NOMO-1 treated with DMSO at 0.1 percent for 48 hours (cell line): ENCODE data around the gene PCYOX1L.

Experiments used
- DNase-seq: peaks from one replicate; lab custom pipeline; 2025; ENCODE audit not compliant: unreplicated experiment; lab: John Stamatoyannopoulos, UW

PCYOX1L gene

GRCh38 chr5:149357370-149358293 is at the start of gene PCYOX1L:
TSS of gene PCYOX1L (plus strand) at chr5:149358046. CDS start at chr5:149358069, 23 bp downstream.
- DNase-seq, result peak; percentile 99

- DNase-seq, result peak; percentile 19
These were observed 48.5 kb upstream of the PCYOX1L start for GRCh38 chr5:149309354-149309753.

- DNase-seq, result no peak
These were observed 47.4 kb upstream of the PCYOX1L start for GRCh38 chr5:149310488-149310887.

GRCh38 chr5:149310947-149311658 is 46.7 kb upstream of the PCYOX1L start:
- no peak for DNase-seq

- no peak for DNase-seq
These were observed 44.5 kb upstream of the PCYOX1L start for GRCh38 chr5:149313151-149313841.

DNA sequence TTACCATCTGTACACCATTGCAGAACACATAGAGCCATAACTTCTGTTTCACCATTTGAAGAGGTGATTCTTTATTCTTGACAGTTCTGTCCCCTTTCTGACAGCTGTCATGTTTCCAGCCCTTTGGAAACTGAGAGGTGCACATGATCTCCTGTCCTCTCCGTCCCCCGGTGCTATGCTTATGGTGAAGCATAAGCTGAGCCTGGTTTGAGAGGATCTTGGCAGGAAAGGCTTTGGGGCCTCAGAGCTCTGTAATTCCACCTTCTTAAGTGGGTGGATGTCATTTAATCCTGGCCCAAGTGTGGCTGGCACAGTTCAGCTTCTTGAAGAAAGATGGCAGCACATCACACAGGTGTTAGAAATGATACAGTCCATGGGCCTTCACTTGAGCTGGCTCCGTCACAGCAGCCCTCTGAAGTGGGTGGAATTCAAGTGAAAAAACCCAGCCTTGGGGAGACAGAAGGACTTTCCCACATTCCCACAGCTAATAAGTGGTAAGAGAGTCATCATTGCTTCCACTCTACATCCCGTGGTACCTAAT is 43.2 kb upstream of the PCYOX1L start:
- DNase-seq, result no peak

GRCh38 chr5:149315753-149316152 is 42.1 kb upstream of the PCYOX1L start:
- DNase-seq, result no peak

DNA sequence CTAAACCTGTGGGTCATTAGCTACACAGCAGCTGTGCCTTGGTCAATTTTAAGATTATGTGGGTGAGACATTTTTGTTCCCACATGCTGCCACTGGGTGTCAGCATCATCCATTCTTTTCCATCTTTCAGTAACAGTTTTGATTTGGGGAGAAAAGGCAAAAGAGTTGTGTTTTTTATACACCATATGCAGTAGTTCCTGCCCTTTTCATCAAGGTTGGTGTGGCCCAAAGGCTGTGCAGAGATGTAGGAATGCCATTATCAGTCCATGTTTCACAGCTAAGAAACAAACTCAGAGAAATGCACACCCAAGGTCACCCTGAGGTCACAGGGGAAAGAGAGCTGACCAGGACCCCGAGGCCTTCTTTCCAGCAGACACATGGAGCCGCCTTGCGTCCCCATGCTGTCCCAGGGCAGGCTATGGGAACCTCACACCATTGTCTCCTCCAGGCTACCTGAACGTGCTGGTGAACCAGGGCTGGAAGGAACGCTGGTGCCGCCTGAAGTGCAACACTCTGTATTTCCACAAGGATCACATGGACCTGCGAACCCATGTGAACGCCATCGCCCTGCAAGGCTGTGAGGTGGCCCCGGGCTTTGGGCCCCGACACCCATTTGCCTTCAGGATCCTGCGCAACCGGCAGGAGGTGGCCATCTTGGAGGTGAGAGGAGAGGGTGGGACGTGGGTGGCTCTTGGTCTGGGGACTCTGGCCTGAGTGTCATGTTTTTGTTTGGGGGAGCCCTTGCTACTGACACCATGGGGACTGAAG is 40.4 kb upstream of the PCYOX1L start:
- peak; percentile 46 for DNase-seq

GRCh38 chr5:149319174-149319573 is 38.7 kb upstream of the PCYOX1L start:
- no peak for DNase-seq

GRCh38 chr5:149320791-149321330 is 37.0 kb upstream of the PCYOX1L start:
- no peak for DNase-seq

- DNase-seq, result no peak
These were observed 35.3 kb upstream of the PCYOX1L start for GRCh38 chr5:149322518-149322917.

- no peak for DNase-seq
These were observed 34.6 kb upstream of the PCYOX1L start for GRCh38 chr5:149323210-149323609.

DNA sequence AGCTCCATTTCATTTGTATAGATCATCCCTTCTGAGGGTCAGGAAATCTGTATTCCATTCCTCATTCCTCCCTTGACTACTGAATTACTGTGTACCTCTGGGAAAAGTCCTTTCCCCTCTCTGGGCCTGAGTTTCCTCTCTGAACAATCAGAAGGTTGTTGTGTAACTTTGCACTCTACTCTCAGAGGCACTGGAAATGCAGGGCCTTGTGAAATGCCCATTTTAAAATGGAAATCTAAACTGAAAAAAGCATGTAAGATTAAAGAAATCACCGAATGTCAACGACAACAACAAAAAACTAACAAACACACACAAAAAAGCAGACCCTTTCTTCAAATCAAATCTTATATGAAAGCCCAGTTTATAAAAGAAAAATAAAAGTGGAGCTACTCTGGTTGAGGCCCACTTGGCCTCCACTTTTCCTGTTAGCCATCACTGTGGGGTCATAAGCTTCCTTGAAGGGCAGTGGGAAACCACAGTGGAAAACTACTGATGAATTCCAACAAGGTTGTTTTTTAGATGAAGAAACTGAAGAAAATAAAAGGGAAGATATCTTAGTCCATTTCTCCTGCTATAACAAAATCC is 34.1 kb upstream of the PCYOX1L start:
- no peak for DNase-seq

DNA sequence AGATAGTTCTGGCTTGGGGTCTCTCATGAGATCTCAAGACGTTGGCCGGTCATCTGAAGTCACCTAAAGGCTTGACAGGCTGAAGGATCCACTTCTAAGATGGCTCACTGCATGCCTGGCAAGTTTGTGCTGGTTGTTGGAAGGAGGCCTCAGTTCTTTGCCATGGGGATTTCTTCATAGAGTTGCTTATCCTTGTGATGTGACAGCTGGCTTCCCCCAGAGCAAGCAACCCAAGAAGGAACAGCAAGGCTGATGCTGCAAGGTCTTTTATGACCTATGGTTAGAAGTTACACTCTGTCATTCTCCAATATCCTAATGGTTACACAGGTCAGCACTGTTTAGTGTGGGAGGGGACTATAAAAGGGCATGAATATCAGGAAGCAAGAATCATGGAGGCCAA is 33.2 kb upstream of the PCYOX1L start:
- DNase-seq, result no peak

- DNase-seq, result no peak
These were observed 32.6 kb upstream of the PCYOX1L start for GRCh38 chr5:149325166-149325735.

- no peak for DNase-seq
These were observed 32.0 kb upstream of the PCYOX1L start for GRCh38 chr5:149325894-149326293.

DNA sequence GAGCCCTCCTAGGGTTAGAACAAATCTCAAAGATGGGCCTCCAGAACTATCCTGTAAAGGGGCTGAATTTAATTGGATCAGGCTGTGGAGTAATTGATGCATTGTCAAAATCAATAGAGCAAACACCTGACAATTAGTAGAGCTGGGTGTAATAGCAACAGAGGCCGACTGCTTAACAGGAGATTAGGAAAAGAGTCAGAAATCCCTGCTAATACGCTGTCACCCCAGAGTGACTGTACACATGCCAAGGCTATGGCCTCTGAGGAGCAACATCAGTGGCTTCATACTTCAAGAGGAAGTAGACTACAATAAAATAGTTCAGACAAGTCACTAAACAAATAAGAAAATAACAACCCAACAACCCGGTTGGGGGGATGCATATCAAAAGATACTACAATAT is 31.2 kb upstream of the PCYOX1L start:
- DNase-seq, result no peak

GRCh38 chr5:149328177-149328576 is 29.7 kb upstream of the PCYOX1L start:
- DNase-seq, result no peak

DNA sequence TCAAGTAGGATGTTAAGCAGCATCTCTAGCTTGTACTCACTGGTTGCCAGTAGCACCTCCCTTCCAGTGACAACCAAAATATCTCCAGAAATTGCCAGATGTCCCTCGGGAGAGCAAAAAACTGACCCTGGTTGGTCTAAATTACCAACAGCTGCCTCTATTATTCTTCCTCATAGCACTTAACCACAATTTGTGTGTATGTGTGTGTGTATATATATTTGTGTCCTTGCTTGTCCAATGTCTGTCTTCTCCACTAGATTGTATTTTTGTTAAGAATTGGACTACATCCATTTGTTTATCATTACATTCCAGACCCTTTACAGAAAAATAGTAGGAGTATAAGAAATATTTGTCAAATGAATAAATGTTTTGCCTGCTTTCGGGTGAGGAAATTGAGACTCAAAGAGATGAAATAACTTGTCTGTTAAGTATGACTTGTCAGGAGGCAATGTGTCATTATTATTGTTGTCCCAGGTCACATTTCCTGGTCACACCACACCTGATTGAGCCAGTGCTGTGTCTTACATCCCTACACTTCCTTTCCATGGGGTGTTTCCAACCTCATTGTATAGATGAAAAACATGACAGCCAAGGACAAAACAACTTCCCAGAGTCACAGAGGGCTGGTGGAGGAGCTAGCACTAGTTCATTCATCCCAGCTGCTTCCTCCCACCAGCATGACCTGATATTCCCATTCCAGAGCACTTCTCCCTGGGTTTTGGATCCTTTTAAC is 24.0 kb upstream of the PCYOX1L start:
- DNase-seq, result no peak
